Suprapubic skin (tissue), 4 donors: ENCODE results near the gene THRB.

Experiments
- CTCF ChIP-seq, 2 donors: fragments of 200-600 bp in 1 of 2; fragments of 450-650 bp in 1 of 2; sonication (generic) in 1 of 2; IDR thresholded peaks; one replicate each; pipeline ENCODE4 v1.5.1; 2016 to 2019; ENCODE audit warnings: antibody characterized with exemption in 2 of 2, mild to moderate bottlenecking in 1 of 2, moderate library complexity in 1 of 2
- EP300 ChIP-seq: sonication (generic); formaldehyde crosslinking; IDR thresholded peaks from one replicate; pipeline ENCODE4 v1.6.1; 2017; ENCODE audit warnings: antibody characterized with exemption
- POLR2A ChIP-seq, 2 donors: fragments of 450-650 bp; IDR thresholded peaks; one replicate each; pipeline ENCODE4 v1.6.1; 2017; ENCODE audit warnings: antibody characterized with exemption in 2 of 2, mild to moderate bottlenecking in 2 of 2, moderate library complexity in 2 of 2
- POLR2AphosphoS5 ChIP-seq, 3 donors: sonication (generic); formaldehyde crosslinking; IDR thresholded peaks; one replicate each; pipeline ENCODE4 v1.6.1; 2017; ENCODE audit warnings: antibody characterized with exemption in 3 of 3

- no peak for TF ChIP-seq CTCF (IDR thresholded peaks at IDR 0.05)
- TF ChIP-seq POLR2A (IDR thresholded peaks at IDR 0.05), result no peak
- TF ChIP-seq EP300, result no peak
- TF ChIP-seq POLR2AphosphoS5 (IDR thresholded peaks at IDR 0.05), result peak in 1 of 3 donors; percentile 62
Measured at GRCh38 chr3:24128199-24129005, 366.2 kb downstream of the THRB start.
